Measurements from ENCODE around the gene GPR176.

The GPR176 gene

GRCh38 chr15:39919748-39920509 is at the start of gene GPR176:
Gene GPR176 (minus strand): TSS chr15:39920266. CDS start chr15:39920026, 240 bp downstream.
- peak in 2 of 3 experiments; percentile 4 to 19 for DNase-seq (ENCODE audit: low read depth in 2 of 3, low spot score in 2 of 3)

GRCh38 chr15:39969002-39969394 is 48.9 kb upstream of the GPR176 start:
- DNase-seq (ENCODE audit: low read depth in 2 of 3, low spot score in 2 of 3): no peak

- no peak for DNase-seq (ENCODE audit: low read depth in 2 of 3, low spot score in 2 of 3)
These were observed 48.4 kb upstream of the GPR176 start for GRCh38 chr15:39968273-39969001.

- no peak for DNase-seq (ENCODE audit: low read depth in 2 of 3, low spot score in 2 of 3)
These were observed 46.5 kb upstream of the GPR176 start for GRCh38 chr15:39966521-39966920.

GRCh38 chr15:39963786-39964185 is 43.7 kb upstream of the GPR176 start:
- DNase-seq (ENCODE audit: low read depth in 2 of 3, low spot score in 2 of 3): no peak

GRCh38 chr15:39961051-39961450 is 41.0 kb upstream of the GPR176 start:
- no peak for DNase-seq (ENCODE audit: low read depth in 2 of 3, low spot score in 2 of 3)

GRCh38 chr15:39960411-39960810 is 40.3 kb upstream of the GPR176 start:
- no peak for DNase-seq (ENCODE audit: low read depth in 2 of 3, low spot score in 2 of 3)

GRCh38 chr15:39959411-39959810 is 39.3 kb upstream of the GPR176 start:
- no peak for DNase-seq (ENCODE audit: low read depth in 2 of 3, low spot score in 2 of 3)

GRCh38 chr15:39957481-39957880 is 37.4 kb upstream of the GPR176 start:
- DNase-seq (ENCODE audit: low read depth in 2 of 3, low spot score in 2 of 3): no peak

- no peak for DNase-seq (ENCODE audit: low read depth in 2 of 3, low spot score in 2 of 3)
These were observed 33.5 kb upstream of the GPR176 start for GRCh38 chr15:39953521-39953920.

- no peak for DNase-seq (ENCODE audit: low read depth in 2 of 3, low spot score in 2 of 3)
These were observed 31.5 kb upstream of the GPR176 start for GRCh38 chr15:39951561-39951960.

GRCh38 chr15:39948817-39949216 is 28.8 kb upstream of the GPR176 start:
- DNase-seq (ENCODE audit: low read depth in 2 of 3, low spot score in 2 of 3): no peak

GRCh38 chr15:39947401-39948197 is 27.5 kb upstream of the GPR176 start:
- no peak for DNase-seq (ENCODE audit: low read depth in 2 of 3, low spot score in 2 of 3)

GRCh38 chr15:39946862-39947261 is 26.8 kb upstream of the GPR176 start:
- DNase-seq (ENCODE audit: low read depth in 2 of 3, low spot score in 2 of 3): no peak

- no peak for DNase-seq (ENCODE audit: low read depth in 2 of 3, low spot score in 2 of 3)
These were observed 24.7 kb upstream of the GPR176 start for GRCh38 chr15:39944726-39945125.

GRCh38 chr15:39942753-39943150 is 22.7 kb upstream of the GPR176 start:
- no peak for DNase-seq (ENCODE audit: low read depth in 2 of 3, low spot score in 2 of 3)

GRCh38 chr15:39942101-39942752 is 22.2 kb upstream of the GPR176 start:
- DNase-seq (ENCODE audit: low read depth in 2 of 3, low spot score in 2 of 3): no peak

- no peak for DNase-seq (ENCODE audit: low read depth in 2 of 3, low spot score in 2 of 3)
These were observed 19.7 kb upstream of the GPR176 start for GRCh38 chr15:39939487-39940452.

GRCh38 chr15:39937696-39938095 is 17.6 kb upstream of the GPR176 start:
- no peak for DNase-seq (ENCODE audit: low read depth in 2 of 3, low spot score in 2 of 3)

- DNase-seq (ENCODE audit: low read depth in 2 of 3, low spot score in 2 of 3): no peak
These were observed 16.6 kb upstream of the GPR176 start for GRCh38 chr15:39936681-39937080.

Data from activated CD8-positive, alpha-beta memory T cell treated with anti-CD3 and anti-CD28 coated beads for 48 hours (primary cell).